ENCODE data around the gene ACIN1.

GRCh38 chr14:23017091-23017490 lies 77.8 kb downstream of the ACIN1 start:
- TF ChIP-seq CTCF (conservative IDR thresholded peaks at IDR 0.05 in 1 of 2, IDR thresholded peaks at IDR 0.05 in 1 of 2; ENCODE audit: extremely low read depth in 1 of 2, insufficient read depth in 1 of 2, low read depth in 1 of 2, low read length in 2 of 2) (no peak), EZH2 (IDR thresholded peaks at IDR 0.05; ENCODE audit: borderline replicate concordance, low read length) (no peak)

Measured in mammary epithelial cell (primary cell).